ENCODE results near the gene MAPK13. TPM values are rescaled to one million over a fixed set of nuclear protein-coding genes. Genes with fewer than 3 reads are reported as not detected.

Gene MAPK13
- total RNA-seq, 1 donor = 4.3 TPM

DNA sequence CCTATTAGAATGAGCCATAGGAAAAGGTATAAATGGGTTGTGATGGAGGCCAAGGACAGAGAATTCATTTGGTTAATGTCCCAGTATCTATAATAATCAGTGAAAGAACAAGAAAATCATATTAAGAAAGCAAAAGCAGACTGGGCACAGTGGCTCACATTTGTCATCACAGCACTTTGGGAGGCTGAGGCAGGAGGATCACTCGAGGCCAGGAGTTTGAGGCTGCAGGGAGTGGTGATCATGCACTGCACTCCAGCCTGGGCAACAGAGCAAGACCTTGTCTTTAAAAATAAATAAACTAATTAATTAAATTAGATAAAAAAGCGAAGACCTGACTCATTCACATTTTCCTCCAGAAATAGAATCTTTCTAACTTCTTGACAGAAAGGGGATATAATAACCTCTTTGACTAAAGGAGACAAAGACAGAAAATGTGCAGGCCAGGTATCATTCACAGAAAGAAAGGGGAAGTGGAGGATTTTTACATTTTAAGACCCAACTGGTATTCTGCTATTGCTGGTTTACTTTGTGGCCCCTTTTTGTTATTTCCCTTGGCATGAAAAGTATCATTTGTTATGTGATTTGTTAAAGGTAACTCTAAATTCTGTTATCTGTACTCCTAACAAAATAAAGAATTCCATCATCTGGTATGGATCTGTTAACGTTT is 31.9 kb upstream of the MAPK13 start:
- Histone ChIP-seq H3K27me3 (ENCODE audit: insufficient read depth, low read length) (no peaks in the 10 kb centered on the region), H3K4me3 (ENCODE audit: insufficient read depth, low read length) (no peak overlapping the region), H3K79me2 (ENCODE audit: insufficient read depth, low read length) (peaks cover 2% of the 10 kb centered on the region), H3K4me2 (ENCODE audit: insufficient read depth, low read length) (no peak overlapping the region), H3K4me1 (ENCODE audit: insufficient read depth, low read length) (peaks cover 7% of the 10 kb centered on the region), H3K9me3 (ENCODE audit: low read depth, low read length) (no peaks in the 10 kb centered on the region), H2AFZ (ENCODE audit: low read length) (no peak overlapping the region), H3K27ac (ENCODE audit: low read depth, low read length) (no peak overlapping the region), H4K20me1 (ENCODE audit: insufficient read depth, low read length) (no peaks in the 10 kb centered on the region), H3K36me3 (ENCODE audit: insufficient read depth, low read length) (peaks cover 38% of the 10 kb centered on the region)
- no peak for DNase-seq (ENCODE audit: insufficient read length, low spot score, missing footprints)
- TF ChIP-seq, protein P1, sequence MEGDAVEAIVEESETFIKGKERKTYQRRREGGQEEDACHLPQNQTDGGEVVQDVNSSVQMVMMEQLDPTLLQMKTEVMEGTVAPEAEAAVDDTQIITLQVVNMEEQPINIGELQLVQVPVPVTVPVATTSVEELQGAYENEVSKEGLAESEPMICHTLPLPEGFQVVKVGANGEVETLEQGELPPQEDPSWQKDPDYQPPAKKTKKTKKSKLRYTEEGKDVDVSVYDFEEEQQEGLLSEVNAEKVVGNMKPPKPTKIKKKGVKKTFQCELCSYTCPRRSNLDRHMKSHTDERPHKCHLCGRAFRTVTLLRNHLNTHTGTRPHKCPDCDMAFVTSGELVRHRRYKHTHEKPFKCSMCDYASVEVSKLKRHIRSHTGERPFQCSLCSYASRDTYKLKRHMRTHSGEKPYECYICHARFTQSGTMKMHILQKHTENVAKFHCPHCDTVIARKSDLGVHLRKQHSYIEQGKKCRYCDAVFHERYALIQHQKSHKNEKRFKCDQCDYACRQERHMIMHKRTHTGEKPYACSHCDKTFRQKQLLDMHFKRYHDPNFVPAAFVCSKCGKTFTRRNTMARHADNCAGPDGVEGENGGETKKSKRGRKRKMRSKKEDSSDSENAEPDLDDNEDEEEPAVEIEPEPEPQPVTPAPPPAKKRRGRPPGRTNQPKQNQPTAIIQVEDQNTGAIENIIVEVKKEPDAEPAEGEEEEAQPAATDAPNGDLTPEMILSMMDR (IDR thresholded peaks at IDR 0.05; ENCODE audit: extremely low read depth, low read depth, low read length) = no peak

DNA sequence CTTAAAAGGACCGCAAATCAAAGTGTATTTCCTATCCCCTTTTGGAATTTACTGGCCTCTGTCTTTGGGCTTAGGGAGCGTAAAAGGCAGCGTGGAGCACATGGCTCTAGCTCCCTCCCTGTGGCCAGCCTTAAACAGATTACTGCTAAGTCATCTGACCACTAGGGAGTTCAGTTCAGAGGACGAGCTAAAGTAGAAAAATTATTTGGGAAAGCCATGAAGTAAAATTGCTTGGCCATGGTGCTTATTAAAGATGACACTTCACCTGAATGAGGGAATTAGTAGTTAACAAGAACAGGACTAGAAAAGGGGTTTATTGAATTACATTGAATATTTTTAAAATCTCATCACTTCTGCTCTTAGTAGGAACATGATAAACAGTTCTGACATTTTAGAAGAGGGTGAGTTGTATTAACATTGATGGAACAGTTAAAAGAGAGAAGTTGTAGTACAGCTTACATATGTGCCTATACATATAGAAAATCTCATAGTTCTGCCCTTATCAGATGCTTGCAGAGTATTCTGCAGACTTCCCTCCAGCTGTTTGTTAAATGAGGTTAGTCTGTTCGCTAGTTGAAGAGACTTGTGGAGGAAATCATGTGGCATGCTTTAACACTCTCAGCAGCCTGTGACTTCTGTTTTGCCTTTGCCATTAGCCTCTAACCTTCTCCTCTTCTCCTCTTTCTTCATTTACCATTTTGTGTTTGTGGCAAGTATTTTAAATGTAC is 31.2 kb upstream of the MAPK13 start:
- Histone ChIP-seq H3K4me2 (ENCODE audit: insufficient read depth, low read length) (no peak overlapping the region), H3K27me3 (ENCODE audit: insufficient read depth, low read length) (no peaks in the 10 kb centered on the region), H3K79me2 (ENCODE audit: insufficient read depth, low read length) (peaks cover 7% of the 10 kb centered on the region), H3K36me3 (ENCODE audit: insufficient read depth, low read length) (peaks cover 45% of the 10 kb centered on the region), H3K9me3 (ENCODE audit: low read depth, low read length) (no peaks in the 10 kb centered on the region), H4K20me1 (ENCODE audit: insufficient read depth, low read length) (no peaks in the 10 kb centered on the region), H3K4me3 (ENCODE audit: insufficient read depth, low read length) (no peak overlapping the region), H3K4me1 (ENCODE audit: insufficient read depth, low read length) (peaks cover 7% of the 10 kb centered on the region), H3K27ac (ENCODE audit: low read depth, low read length) (no peak overlapping the region), H2AFZ (ENCODE audit: low read length) (no peak overlapping the region)
- TF ChIP-seq, protein P1 (IDR thresholded peaks at IDR 0.05; ENCODE audit: extremely low read depth, low read depth, low read length) = no peak
- DNase-seq (ENCODE audit: insufficient read length, low spot score, missing footprints) = no peak

DNA sequence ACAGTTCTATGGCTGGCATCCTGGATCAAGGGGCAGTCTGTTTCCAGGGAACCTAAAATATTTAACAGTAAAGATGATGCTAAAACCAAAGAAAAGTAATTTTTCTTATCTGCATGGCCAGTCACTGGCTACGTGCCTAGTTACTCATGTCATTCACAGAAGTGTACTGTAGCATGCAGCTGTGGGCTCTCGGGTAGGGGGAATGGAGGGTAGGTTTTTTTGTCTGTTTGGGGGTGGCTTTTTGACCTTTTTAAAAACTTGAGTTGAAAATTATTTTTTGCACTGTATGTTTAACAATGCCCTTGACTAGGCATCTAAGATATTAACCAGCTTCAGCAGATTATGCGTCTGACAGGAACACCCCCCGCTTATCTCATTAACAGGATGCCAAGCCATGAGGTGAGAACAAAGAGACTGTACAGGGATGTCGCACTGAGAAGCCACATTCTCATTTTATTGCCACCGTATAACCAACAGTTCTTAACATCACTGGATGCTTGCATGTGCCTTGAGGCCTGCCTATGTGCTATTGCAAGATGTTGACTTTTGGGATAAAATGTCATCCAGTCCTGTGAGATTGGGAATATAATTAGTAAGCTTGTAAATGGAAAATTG is 30.3 kb upstream of the MAPK13 start:
- H3K9me3 ChIP-seq (ENCODE audit: low read depth, low read length) = no peaks in the 10 kb centered on the region
- H3K27ac ChIP-seq (ENCODE audit: low read depth, low read length) = no peak overlapping the region
- TF ChIP-seq, protein P1 (IDR thresholded peaks at IDR 0.05; ENCODE audit: extremely low read depth, low read depth, low read length) = no peak
- H2AFZ ChIP-seq (ENCODE audit: low read length) = no peak overlapping the region
- H3K4me1 ChIP-seq (ENCODE audit: insufficient read depth, low read length) = peaks cover 2% of the 10 kb centered on the region
- H3K36me3 ChIP-seq (ENCODE audit: insufficient read depth, low read length) = peaks cover 48% of the 10 kb centered on the region
- H3K4me2 ChIP-seq (ENCODE audit: insufficient read depth, low read length) = no peak overlapping the region
- H3K27me3 ChIP-seq (ENCODE audit: insufficient read depth, low read length) = no peaks in the 10 kb centered on the region
- H3K79me2 ChIP-seq (ENCODE audit: insufficient read depth, low read length) = peaks cover 7% of the 10 kb centered on the region
- DNase-seq (ENCODE audit: insufficient read length, low spot score, missing footprints) = peak; percentile 47
- H3K4me3 ChIP-seq (ENCODE audit: insufficient read depth, low read length) = no peak overlapping the region
- peaks cover 3% of the 10 kb centered on the region for H4K20me1 ChIP-seq (ENCODE audit: insufficient read depth, low read length)

DNA sequence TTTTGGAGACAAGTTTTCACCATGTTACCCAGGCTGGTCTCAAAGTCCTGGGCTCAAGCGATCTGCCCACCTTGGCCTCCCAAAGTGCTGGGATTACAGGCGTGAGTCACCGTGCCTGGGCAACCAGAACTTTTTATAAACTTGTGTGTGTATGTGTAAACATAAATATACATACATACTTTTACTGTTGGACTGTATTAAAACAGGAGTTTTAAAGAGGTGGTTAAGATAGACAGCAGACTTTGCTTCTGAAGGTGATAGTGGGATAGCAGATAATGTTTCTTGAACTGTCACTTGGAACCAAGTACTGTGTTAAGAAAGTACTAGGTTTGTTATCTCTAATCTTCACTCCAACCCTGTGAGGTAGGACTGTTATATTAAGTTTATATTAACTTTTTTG is 28.6 kb upstream of the MAPK13 start:
- H3K4me2 ChIP-seq (ENCODE audit: insufficient read depth, low read length) = no peak overlapping the region
- H3K9me3 ChIP-seq (ENCODE audit: low read depth, low read length) = no peaks in the 10 kb centered on the region
- no peak for DNase-seq (ENCODE audit: insufficient read length, low spot score, missing footprints)
- H3K36me3 ChIP-seq (ENCODE audit: insufficient read depth, low read length) = peaks cover 47% of the 10 kb centered on the region
- TF ChIP-seq, protein P1 (IDR thresholded peaks at IDR 0.05; ENCODE audit: extremely low read depth, low read depth, low read length) = no peak
- H3K27me3 ChIP-seq (ENCODE audit: insufficient read depth, low read length) = no peaks in the 10 kb centered on the region
- H3K4me1 ChIP-seq (ENCODE audit: insufficient read depth, low read length) = no peaks in the 10 kb centered on the region
- no peak overlapping the region for H3K4me3 ChIP-seq (ENCODE audit: insufficient read depth, low read length)
- H3K27ac ChIP-seq (ENCODE audit: low read depth, low read length) = no peak overlapping the region
- peaks cover 5% of the 10 kb centered on the region for H3K79me2 ChIP-seq (ENCODE audit: insufficient read depth, low read length)
- H4K20me1 ChIP-seq (ENCODE audit: insufficient read depth, low read length) = peaks cover 3% of the 10 kb centered on the region
- H2AFZ ChIP-seq (ENCODE audit: low read length) = no peak overlapping the region
